Fibroblast of skin of left quadriceps (primary cell): ENCODE data around the gene FARSB.
A peak's percentile ranks its signal among the peaks of the same experiment; 100 is the strongest.

Experiments used
- DNase-seq, 2 experiments: peaks; one replicate each; pipeline ENCODE4 v3.0.0-alpha.2; 2013; ENCODE audit warnings: low read depth in 2 of 2

The FARSB gene

GRCh38 chr2:222663479-222663878, 7.6 kb upstream of the FARSB start:
- no peak for DNase-seq

DNA sequence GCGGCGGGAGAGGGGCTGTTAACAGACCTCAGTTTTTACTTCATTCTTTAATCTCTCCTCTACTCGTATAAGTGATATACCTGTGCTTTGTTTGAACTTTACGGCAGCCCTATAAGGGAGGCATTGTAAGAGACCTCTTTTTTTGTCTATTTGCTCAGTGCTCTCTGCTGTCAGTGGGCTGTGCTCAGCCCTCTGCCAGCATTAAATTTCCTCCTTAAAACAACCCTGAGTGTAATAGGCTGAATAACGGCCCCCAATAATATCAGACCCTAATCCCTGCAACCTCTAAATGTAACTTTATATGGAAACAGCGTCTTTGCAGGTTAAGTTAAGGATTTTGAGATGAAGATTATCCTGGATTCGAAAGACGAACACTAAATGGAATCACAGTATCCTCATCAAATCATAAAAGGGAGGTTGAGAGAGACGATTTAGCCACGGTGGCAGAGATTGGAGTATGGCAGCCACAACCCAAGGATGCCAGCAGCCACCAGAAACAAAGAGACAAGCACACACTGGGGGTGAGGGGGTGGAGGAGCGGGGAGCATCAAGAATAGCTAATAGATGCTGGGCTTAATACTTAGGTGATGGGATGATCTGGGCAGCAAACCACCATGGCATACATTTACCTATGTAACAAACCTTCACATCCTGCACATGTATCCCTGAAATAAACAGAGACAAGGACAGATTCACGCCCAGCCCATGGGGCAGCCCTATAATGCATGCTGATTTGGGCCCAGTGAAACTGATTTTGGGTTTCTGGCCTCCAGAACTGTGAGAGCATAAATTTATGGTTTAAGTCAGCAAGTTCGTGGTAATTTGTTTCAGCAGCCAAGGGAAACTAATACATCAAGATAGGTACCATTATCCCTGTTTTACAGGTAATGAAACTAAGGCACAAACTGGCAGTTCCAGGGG, 894 bp upstream of the FARSB start:
- DNase-seq = no peak

- no peak for DNase-seq
These were observed 2.6 kb downstream of the FARSB start for GRCh38 chr2:222653280-222653679.

- DNase-seq = no peak
These were observed 3.2 kb downstream of the FARSB start for GRCh38 chr2:222652491-222653255.

DNA sequence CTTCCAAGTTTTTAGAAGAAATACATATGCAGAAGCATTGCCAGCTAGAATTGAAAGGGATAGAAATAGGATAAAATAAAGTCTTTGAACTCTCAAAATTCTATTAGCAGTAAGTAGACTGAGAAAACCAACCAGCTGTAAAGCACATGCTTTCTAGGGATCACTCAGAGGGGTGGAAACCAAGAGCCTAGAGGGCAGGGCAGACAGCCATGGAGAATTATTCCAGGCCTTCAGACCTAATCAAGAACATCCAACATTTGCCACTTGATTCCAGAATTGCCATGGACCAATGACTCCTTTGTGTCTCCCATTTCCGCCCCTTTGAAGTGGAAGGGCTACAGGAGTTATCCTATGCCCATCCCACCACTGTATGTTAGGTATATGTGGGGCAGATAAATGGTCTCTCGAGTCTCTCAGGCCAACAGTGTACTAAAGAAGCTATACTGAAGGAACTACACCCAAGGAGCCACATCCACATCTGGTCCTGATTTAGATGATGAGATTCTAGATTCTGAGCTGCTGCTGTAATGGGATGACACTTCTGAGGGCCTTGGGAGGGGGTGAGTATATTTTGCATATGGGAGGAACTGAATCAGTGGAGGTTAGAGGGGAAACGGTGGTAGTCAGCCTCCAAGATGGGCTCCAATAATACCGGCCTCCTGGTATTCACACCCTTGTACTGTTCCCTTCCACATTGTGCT, 4.0 kb downstream of the FARSB start:
- DNase-seq = peak; percentile 67 to 69

GRCh38 chr2:222649801-222650200, 6.1 kb downstream of the FARSB start:
- DNase-seq = no peak

- no peak for DNase-seq
These were observed 9.9 kb downstream of the FARSB start for GRCh38 chr2:222646008-222646407.

- no peak for DNase-seq
These were observed 12.8 kb downstream of the FARSB start for GRCh38 chr2:222643134-222643533.

- no peak for DNase-seq
These were observed 14.6 kb downstream of the FARSB start for GRCh38 chr2:222641336-222641735.

DNA sequence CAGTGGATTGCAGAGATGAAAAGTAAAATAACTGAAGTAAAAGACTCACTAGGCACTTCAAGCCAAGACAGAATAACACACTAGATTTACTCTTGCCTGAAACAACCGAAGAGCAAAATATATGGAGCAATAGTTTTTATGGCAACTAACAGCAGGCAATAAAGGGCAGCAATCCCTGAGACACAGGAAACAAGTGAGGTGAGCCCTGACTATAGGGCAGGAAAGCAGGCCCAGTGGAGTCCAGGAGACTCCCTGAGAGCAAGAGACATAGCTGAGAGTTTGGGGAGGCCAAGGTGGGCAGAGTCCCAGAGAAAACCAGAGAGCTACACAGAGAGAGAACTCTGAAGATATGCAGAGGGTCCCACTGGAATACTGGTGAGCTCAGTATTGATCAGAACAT, 18.8 kb downstream of the FARSB start:
- DNase-seq = no peak

GRCh38 chr2:222635295-222635694, 20.6 kb downstream of the FARSB start:
- no peak for DNase-seq

GRCh38 chr2:222627764-222628163, 28.1 kb downstream of the FARSB start:
- no peak for DNase-seq

- no peak for DNase-seq
These were observed 32.1 kb downstream of the FARSB start for GRCh38 chr2:222623756-222624309.

DNA sequence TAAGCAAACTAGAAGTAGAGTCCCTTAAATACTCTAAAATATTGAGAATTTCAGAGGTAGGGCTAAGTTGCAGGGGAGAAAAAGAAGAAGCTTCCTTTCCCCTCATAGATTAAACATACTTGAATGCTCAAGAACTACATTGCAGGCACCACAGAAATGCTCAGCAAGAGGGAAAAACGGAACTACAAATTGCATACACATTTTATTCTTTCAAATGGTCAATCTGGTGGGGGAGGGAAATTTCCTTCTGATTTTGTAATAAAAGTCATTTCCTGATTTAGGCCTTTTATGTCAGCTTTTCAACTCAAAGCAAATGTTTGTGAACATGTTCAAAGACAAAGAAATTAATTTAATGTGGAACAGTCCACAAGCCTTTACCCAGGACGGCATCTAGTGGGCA, 33.0 kb downstream of the FARSB start:
- no peak for DNase-seq

- DNase-seq = no peak
These were observed 34.0 kb downstream of the FARSB start for GRCh38 chr2:222621893-222622292.

- no peak for DNase-seq
These were observed 40.6 kb downstream of the FARSB start for GRCh38 chr2:222615320-222615719.

- DNase-seq = no peak
These were observed 42.1 kb downstream of the FARSB start for GRCh38 chr2:222613715-222614331.

- no peak for DNase-seq
These were observed 44.2 kb downstream of the FARSB start for GRCh38 chr2:222611684-222612083.

DNA sequence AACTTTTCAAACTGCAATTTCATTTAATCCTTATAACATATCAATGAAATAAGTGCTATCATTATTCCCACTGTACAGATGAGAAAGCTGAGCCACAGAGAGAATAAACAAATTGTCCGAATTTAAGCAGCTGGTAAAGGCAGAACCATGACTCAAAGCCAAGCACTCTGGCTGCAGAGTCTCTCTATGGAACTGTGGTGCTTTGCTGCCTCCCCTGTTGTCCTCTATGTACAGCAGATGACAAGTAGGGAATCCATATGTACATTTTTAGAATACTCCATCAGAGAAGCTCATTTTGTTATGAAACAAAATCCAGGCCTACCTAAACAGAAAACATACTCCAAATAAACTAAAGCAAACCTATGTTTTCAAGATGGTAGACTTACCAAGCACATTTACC, 45.1 kb downstream of the FARSB start:
- no peak for DNase-seq

GRCh38 chr2:222609381-222609780, 46.5 kb downstream of the FARSB start:
- no peak for DNase-seq

- peak; percentile 37 to 42 for DNase-seq
These were observed 47.8 kb downstream of the FARSB start for GRCh38 chr2:222608081-222608480.

DNA sequence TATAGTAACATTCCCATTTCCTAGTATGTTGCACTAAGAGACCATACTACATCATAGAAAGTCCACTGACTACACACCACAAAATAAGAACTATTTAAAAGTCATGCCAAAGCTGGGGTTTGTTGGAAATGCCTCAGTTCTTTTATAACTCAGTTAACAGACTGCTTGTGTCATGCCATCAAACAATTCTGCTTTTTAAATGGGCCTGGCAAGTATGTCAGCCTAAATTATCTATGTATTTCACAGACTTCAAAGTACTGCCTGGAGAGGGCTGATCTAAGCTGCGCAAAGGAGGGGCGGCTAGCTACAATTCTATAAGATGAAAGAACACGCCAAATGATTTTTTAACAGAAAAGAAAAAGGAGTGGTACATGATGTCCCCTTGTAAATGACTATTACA, 49.6 kb downstream of the FARSB start:
- DNase-seq = no peak
